H9 (cell line): Measurements from ENCODE around the gene MN1. TPM values are rescaled to one million over a fixed set of nuclear protein-coding genes. Genes with fewer than 3 reads are reported as not detected.
A peak's percentile ranks its signal among the peaks of the same experiment; 100 is the strongest.

Experiments used
- DNase-seq: peaks from one replicate; pipeline ENCODE4 v3.0.0-alpha.2; 2017
- H2AFZ ChIP-seq: one replicate; pipeline ENCODE4 v1.6.1; 2013; ENCODE audit warnings: mild to moderate bottlenecking, low read length, control low read depth, moderate library complexity
- H2AK5ac ChIP-seq: 2 replicates; pipeline ENCODE4 v1.6.1; 2013; ENCODE audit warnings: low read length, control low read depth, mixed read lengths; ENCODE audit not compliant: insufficient read length
- H2BK120ac ChIP-seq: one replicate; pipeline ENCODE4 v1.6.1; 2013; ENCODE audit warnings: low read depth, mild to moderate bottlenecking, low read length, control low read depth, inconsistent platforms; ENCODE audit not compliant: poor library complexity, severe bottlenecking
- H2BK12ac ChIP-seq: 2 replicates; pipeline ENCODE4 v1.6.1; 2013; ENCODE audit warnings: low read length, control low read depth, mixed read lengths, low read depth; ENCODE audit not compliant: insufficient read length
- H2BK15ac ChIP-seq: 2 replicates; pipeline ENCODE4 v1.6.1; 2013; ENCODE audit warnings: low read depth, low read length, control low read depth
- H2BK20ac ChIP-seq: one replicate; pipeline ENCODE4 v1.6.1; 2013; ENCODE audit warnings: low read depth, mild to moderate bottlenecking, low read length, control low read depth, inconsistent platforms; ENCODE audit not compliant: poor library complexity, severe bottlenecking
- H2BK5ac ChIP-seq: 2 replicates; pipeline ENCODE4 v1.6.1; 2013; ENCODE audit warnings: low read length, control low read depth, mixed read lengths; ENCODE audit not compliant: insufficient read length
- H3K14ac ChIP-seq: 2 replicates; pipeline ENCODE4 v1.6.1; 2013; ENCODE audit warnings: low read length, control low read depth; ENCODE audit not compliant: insufficient read depth
- H3K18ac ChIP-seq: 2 replicates; pipeline ENCODE4 v1.6.1; 2013; ENCODE audit warnings: low read depth, mild to moderate bottlenecking, mixed read lengths, low read length, control low read depth; ENCODE audit not compliant: insufficient read length
- H3K23ac ChIP-seq: 2 replicates; pipeline ENCODE4 v1.6.1; 2013; ENCODE audit warnings: low read length, control low read depth, mixed read lengths, low read depth; ENCODE audit not compliant: insufficient read length
- H3K23me2 ChIP-seq: 2 replicates; pipeline ENCODE4 v1.6.1; 2013; ENCODE audit warnings: low read depth, mild to moderate bottlenecking, mixed read lengths, low read length, control low read depth; ENCODE audit not compliant: insufficient read length, poor library complexity, severe bottlenecking
- H3K27ac ChIP-seq: 2 replicates; pipeline ENCODE4 v1.5.1; 2013; ENCODE audit warnings: low read length, control low read depth, mixed read lengths, low read depth; ENCODE audit not compliant: insufficient read length
- H3K27me3 ChIP-seq: 2 replicates; pipeline ENCODE4 v1.6.1; 2013; ENCODE audit warnings: low read length, control low read depth, inconsistent platforms; ENCODE audit not compliant: insufficient read depth
- H3K4ac ChIP-seq: 2 replicates; pipeline ENCODE4 v1.6.1; 2013; ENCODE audit warnings: low read depth, mild to moderate bottlenecking, control low read depth, inconsistent platforms, low read length, moderate library complexity
- H3K4me1 ChIP-seq: 2 replicates; pipeline ENCODE4 v1.6.1; 2013; ENCODE audit warnings: low read length, control low read depth, inconsistent platforms; ENCODE audit not compliant: insufficient read depth
- H3K4me2 ChIP-seq: 2 replicates; pipeline ENCODE4 v1.6.1; 2013; ENCODE audit warnings: low read length, control low read depth, mixed read lengths; ENCODE audit not compliant: insufficient read length, insufficient read depth
- H3K56ac ChIP-seq: 2 replicates; pipeline ENCODE4 v1.6.1; 2013; ENCODE audit warnings: low read depth, mild to moderate bottlenecking, mixed read lengths, low read length, control low read depth; ENCODE audit not compliant: insufficient read length
- H3K79me1 ChIP-seq: 2 replicates; pipeline ENCODE4 v1.6.1; 2013; ENCODE audit warnings: low read depth, mild to moderate bottlenecking, moderate library complexity, low read length, control low read depth, inconsistent platforms; ENCODE audit not compliant: insufficient read depth, poor library complexity, severe bottlenecking
- H3K79me2 ChIP-seq: 2 replicates; pipeline ENCODE4 v1.6.1; 2013; ENCODE audit warnings: low read length, control low read depth, inconsistent platforms; ENCODE audit not compliant: insufficient read depth
- H3K9ac ChIP-seq: 2 replicates; pipeline ENCODE4 v1.6.1; 2013; ENCODE audit warnings: low read length, control low read depth, mixed read lengths; ENCODE audit not compliant: insufficient read length; ENCODE audit errors: extremely low read depth
- H3K9me3 ChIP-seq: one replicate; pipeline ENCODE4 v1.6.1; 2013; ENCODE audit warnings: low read depth, low read length, inconsistent platforms; ENCODE audit not compliant: control insufficient read depth
- H3T11ph ChIP-seq: one replicate; pipeline ENCODE4 v1.6.1; 2013; ENCODE audit warnings: mild to moderate bottlenecking, low read length, control low read depth, inconsistent platforms
- H4K20me1 ChIP-seq: one replicate; pipeline ENCODE4 v1.6.1; 2013; ENCODE audit not compliant: control insufficient read depth, insufficient read length, insufficient read depth
- H4K5ac ChIP-seq: 2 replicates; pipeline ENCODE4 v1.6.1; 2013; ENCODE audit warnings: low read depth, mild to moderate bottlenecking, mixed read lengths, low read length, control low read depth; ENCODE audit not compliant: insufficient read length
- H4K8ac ChIP-seq: replicated peaks from 2 replicates; pipeline ENCODE4 v1.6.1; 2013; ENCODE audit warnings: low read length, control low read depth, mixed read lengths, low read depth; ENCODE audit not compliant: insufficient read length
- H4K91ac ChIP-seq: 2 replicates; pipeline ENCODE4 v1.6.1; 2013; ENCODE audit warnings: low read depth, mild to moderate bottlenecking, moderate library complexity, mixed read lengths, low read length, control low read depth; ENCODE audit not compliant: insufficient read length
- H3K27ac Mint-ChIP-seq, 3 experiments: 2 replicates in 2 of 3; 3 replicates in 1 of 3; pipeline ENCODE4 v1.8.0; 2020 to 2021; ENCODE audit warnings: mixed read lengths in 3 of 3, mild to moderate bottlenecking in 1 of 3, moderate library complexity in 1 of 3
- H3K27me3 Mint-ChIP-seq: 2 replicates; pipeline ENCODE4 v1.8.0; 2021; ENCODE audit warnings: low read depth, mild to moderate bottlenecking, moderate library complexity, mixed read lengths
- H3K36me3 Mint-ChIP-seq, 3 experiments: 2 replicates in 2 of 3; 3 replicates in 1 of 3; pipeline ENCODE4 v1.8.0; 2020 to 2021; ENCODE audit warnings: low read depth in 3 of 3, mixed read lengths in 3 of 3; ENCODE audit not compliant: insufficient read depth in 1 of 3
- H3K4me1 Mint-ChIP-seq, 2 experiments: 2 replicates each; pipeline ENCODE4 v1.8.0; 2020; ENCODE audit warnings: mixed read lengths in 2 of 2
- H3K4me3 Mint-ChIP-seq, 2 experiments: 2 replicates in 1 of 2; 3 replicates in 1 of 2; pipeline ENCODE4 v1.8.0; 2020 to 2021; ENCODE audit warnings: mild to moderate bottlenecking in 2 of 2, mixed read lengths in 2 of 2, moderate library complexity in 1 of 2
- H3K9me3 Mint-ChIP-seq, 2 experiments: 2 replicates in 1 of 2; 3 replicates in 1 of 2; pipeline ENCODE4 v1.8.0; 2020; ENCODE audit warnings: mild to moderate bottlenecking in 2 of 2, mixed read lengths in 2 of 2, moderate library complexity in 1 of 2
- CTCF ChIP-seq: fragments of 200-600 bp; sonication (generic); conservative IDR thresholded peaks from 3 replicates; pipeline ENCODE4 v1.8.0; 2021; ENCODE audit warnings: antibody characterized with exemption, mild to moderate bottlenecking
- WGBS: extraction: QIAGEN DNeasy Blood & Tissue Kit; methylation state at CpG from one replicate; pipeline ENCODE4 v1.1.7; 2013; ENCODE audit warnings: missing lambda C conversion rate, low lambda C conversion rate, mixed read lengths; ENCODE audit not compliant: insufficient read length; ENCODE audit errors: extremely low coverage; 5-methylcytosine and 5-hydroxymethylcytosine counted together
- total RNA-seq: library from RNA; stranded (reverse); gene quantifications from 2 replicates; pipeline ENCODE4 v1.2.1, GENCODE V29; 2021

The MN1 gene
- total RNA-seq, 1 experiment from 2014 or later = 2.8 TPM

GRCh38 chr22:27757928-27758525 lies 43.5 kb downstream of the MN1 start:
- Histone ChIP-seq H2BK120ac (no peak overlapping the region), H2AFZ (no peak overlapping the region), H2BK5ac (no peak overlapping the region), H2BK15ac (no peak overlapping the region), H3K18ac (no peak overlapping the region), H3K79me2 (no peaks in the 10 kb centered on the region), H3K23ac (no peak overlapping the region), H4K91ac (no peak overlapping the region), H4K20me1 (no peaks in the 10 kb centered on the region), H3K4me1 (no peaks in the 10 kb centered on the region), H2BK20ac (no peak overlapping the region), H3K14ac (peak overlapping the region; percentile 6; the same call in 1 of the 2 replicates), H2BK12ac (no peak overlapping the region), H3K4ac (no peak overlapping the region), H3K9ac (no peak overlapping the region), H3K4me2 (no peak overlapping the region), H2AK5ac (no peak overlapping the region), H4K8ac (no peak overlapping the region), H3T11ph (no peak overlapping the region), H4K5ac (no peak overlapping the region), H3K27me3 (no peaks in the 10 kb centered on the region), H3K27ac (no peak overlapping the region), H3K23me2 (no peaks in the 10 kb centered on the region), H3K9me3 (no peaks in the 10 kb centered on the region), H3K79me1 (no peaks in the 10 kb centered on the region), H3K56ac (no peak overlapping the region)
- H3K9me3 Mint-ChIP-seq = no peaks in the 10 kb centered on the region
- peaks cover 14 to 20% of the 10 kb centered on the region in 2 experiments for H3K4me1 Mint-ChIP-seq
- H3K4me3 Mint-ChIP-seq = no peak overlapping the region
- TF ChIP-seq CTCF = no peak
- H3K27me3 Mint-ChIP-seq = no peaks in the 10 kb centered on the region; the same call in 1 of the 2 replicates
- no peak for DNase-seq
- WGBS = no CpG with 5 or more reads among the region's 6 CpGs
- H3K36me3 Mint-ChIP-seq = no peaks in the 10 kb centered on the region; a peak in 1 of 7 replicates
- H3K27ac Mint-ChIP-seq = peak overlapping the region; percentile 8 to 85 (median 57); a peak in 4 of 7 replicates
